ENCODE data around the gene HOXA3.

HOXA3 gene

GRCh38 chr7:27115221-27116026, 37.0 kb downstream of the HOXA3 start:
- DNase-seq (ENCODE audit: low read depth in 2 of 2), result no peak

DNA sequence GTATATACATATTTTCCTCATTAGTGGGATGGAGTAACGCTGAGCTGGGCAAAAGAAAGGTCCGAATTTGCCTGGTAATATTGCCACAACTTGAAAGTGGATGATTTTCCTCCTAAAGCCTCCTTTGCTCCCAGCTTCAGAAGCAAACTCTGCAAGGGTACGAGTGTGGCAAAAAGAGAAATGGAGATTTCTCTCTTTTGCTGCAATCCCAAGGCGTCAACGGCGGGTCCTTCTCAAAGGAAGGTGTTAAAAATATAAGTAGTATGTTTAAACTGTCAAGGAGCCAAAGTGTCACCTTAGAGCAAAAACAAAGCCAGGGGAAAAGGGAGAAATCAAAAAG, 37.5 kb downstream of the HOXA3 start:
- DNase-seq (ENCODE audit: low read depth in 2 of 2), result no peak

- DNase-seq (ENCODE audit: low read depth in 2 of 2), result no peak
Observed at GRCh38 chr7:27113991-27114769, 38.2 kb downstream of the HOXA3 start.

DNA sequence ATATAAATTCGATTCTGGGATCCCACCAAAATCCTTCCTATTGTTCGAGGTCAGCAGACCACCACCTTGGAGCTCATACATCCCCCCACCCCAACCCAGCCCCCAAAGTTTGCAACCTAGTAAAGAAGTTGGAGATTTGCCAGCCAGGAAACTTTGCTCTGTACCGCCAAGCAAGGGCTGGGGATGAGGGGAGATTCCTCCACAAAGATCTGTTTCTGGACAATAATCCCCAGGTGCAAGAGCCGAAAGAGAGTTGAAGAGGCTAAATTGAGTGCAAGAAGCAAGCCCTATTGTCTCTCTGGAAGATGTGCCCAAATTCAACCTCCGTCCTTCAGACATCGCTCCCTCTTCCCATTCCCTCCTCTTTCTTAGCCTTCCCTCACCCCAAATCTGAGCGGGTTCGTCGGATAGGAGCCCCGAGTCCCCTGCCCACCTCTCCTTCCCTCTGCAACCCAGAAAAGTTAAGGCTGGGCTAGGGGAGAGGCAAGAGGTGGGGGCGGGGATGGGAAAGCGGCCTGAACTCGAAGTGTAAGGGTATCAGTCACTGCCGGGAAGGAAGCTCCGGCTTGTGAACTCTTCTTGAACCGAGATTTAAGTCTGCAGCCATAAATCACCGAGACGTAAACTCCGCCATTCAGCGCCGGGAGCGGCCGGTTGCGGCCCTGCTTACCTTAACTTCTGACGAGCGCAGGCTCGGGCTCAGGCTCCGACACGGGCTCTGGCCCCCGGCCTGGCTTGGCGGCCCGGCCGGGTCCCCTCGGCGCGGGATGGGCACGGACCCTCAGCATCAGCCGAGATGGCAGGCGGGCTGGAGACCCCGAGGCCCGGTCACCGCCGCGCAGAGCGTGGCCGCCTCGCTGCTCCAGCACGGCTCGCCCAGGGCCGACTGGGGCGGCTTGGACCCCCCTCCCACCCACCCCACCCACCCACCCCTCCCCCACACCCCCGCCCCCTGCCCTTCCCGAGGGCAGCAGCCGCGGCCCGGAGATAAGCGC, 39.1 kb downstream of the HOXA3 start:
- no peak for DNase-seq (ENCODE audit: low read depth in 2 of 2)

- no peak for DNase-seq (ENCODE audit: low read depth in 2 of 2)
Observed at GRCh38 chr7:27112361-27112760, 40.0 kb downstream of the HOXA3 start.

GRCh38 chr7:27111751-27112277, 40.6 kb downstream of the HOXA3 start:
- no peak for DNase-seq (ENCODE audit: low read depth in 2 of 2)

DNA sequence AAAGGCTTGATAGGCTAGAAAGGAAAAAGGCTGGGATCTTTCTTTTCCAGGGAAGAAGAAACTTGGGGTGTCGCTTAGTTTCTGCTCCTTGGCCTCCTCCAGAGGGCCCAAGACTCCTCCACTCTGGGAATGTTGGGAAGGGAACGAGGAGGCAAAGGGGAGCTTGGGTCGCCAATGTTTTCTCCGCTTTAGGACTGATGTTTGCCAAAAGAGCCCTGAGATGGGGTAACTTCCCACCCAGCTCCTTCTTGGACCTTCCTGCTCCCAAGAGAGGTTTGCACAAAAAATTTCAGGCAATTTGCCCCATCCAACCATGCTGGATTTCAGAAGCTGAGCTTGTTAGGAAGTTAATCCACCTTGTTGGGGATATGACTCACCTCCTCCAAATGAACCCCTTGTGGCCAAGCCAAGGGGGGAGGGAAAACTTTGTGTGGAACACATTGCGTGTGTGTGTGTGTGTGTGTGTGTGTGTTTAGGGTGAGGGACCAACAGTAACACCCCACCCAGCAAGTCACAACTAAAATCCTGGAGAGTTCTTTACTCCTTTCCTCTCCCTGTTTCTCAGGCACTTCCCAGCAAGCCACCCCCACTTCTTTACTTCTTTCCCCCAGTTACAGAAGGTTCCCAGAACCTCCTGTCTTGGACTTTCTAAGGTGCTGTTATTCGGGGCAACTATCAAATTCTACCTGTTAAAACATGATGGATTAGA, 41.2 kb downstream of the HOXA3 start:
- DNase-seq (ENCODE audit: low read depth in 2 of 2), result no peak

GRCh38 chr7:27110186-27111031, 42.0 kb downstream of the HOXA3 start:
- DNase-seq (ENCODE audit: low read depth in 2 of 2), result no peak

GRCh38 chr7:27109466-27110185, 42.8 kb downstream of the HOXA3 start:
- no peak for DNase-seq (ENCODE audit: low read depth in 2 of 2)

GRCh38 chr7:27108390-27109127, 43.8 kb downstream of the HOXA3 start:
- no peak for DNase-seq (ENCODE audit: low read depth in 2 of 2)

GRCh38 chr7:27107391-27108381, 44.7 kb downstream of the HOXA3 start:
- no peak for DNase-seq (ENCODE audit: low read depth in 2 of 2)

GRCh38 chr7:27106901-27107240, 45.5 kb downstream of the HOXA3 start:
- DNase-seq (ENCODE audit: low read depth in 2 of 2), result no peak

DNA sequence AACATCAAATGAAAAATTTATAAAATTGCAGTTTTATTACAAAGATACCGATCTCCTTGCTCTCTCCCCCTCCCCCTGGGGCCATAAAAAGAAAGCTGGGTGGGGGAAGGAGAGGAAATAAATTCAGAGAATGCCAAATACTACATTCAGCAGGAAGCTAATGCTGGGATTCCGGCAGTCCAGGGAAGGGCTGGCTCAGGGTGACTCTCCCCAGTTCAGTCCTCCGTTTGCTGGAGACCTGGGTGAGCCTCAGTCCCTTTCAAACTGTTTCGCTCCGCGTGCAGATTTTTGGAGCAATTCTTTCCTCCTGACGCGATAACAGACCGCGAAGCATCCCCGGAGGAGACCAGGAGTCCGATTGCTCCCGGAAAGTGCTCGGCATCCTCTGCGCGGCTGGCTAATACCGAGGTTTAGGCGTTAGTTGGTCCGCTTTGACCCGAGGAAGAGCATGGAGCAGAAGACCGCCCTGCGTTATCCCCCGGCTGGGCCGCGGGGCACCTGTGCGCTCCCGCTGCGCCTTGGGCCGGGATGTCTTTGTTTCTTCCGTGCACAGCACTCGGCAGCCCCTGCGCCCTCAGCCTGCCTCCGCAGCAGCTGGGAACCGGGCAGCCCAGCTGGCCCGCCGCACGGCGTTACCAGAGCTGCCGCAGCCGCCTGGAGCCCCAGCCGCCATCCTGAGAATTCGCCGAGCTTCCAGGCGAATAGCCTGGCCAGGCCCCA, 46.0 kb downstream of the HOXA3 start:
- DNase-seq (ENCODE audit: low read depth in 2 of 2), result no peak

DNA sequence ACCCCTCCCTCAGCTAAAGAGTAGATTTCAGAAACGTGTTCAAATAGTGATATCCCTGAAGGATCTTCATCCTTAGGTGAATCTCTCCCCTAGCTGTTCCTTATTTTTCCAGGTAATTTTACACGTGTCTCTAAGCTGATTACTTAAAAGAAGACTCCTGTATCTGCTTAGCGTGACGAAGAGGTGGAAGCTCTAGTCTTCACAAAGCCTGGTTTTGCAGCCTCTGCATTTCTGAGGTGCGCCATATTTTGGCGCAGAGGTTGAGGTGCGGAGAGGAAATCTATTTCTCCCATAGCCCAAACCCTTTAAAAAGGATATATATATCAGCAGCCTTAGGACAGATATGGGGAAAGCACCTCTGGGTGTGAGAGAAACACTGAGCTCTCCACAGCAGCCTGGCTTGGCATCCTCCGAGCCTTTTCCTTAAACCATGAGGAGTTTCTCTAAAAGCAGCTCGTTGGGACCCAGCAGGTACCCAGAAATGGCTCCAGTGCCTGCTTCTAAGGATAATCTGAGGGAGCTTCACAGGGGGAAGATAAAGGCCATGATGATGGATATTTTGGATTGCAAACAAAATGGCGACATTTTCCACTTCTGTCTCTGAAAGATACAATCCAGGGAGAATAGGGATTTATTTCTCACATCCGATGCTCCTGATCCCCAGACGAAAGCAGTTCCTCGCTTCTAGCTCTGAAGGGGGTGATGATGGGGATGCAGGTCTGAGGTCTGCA, 46.9 kb downstream of the HOXA3 start:
- no peak for DNase-seq (ENCODE audit: low read depth in 2 of 2)

DNA sequence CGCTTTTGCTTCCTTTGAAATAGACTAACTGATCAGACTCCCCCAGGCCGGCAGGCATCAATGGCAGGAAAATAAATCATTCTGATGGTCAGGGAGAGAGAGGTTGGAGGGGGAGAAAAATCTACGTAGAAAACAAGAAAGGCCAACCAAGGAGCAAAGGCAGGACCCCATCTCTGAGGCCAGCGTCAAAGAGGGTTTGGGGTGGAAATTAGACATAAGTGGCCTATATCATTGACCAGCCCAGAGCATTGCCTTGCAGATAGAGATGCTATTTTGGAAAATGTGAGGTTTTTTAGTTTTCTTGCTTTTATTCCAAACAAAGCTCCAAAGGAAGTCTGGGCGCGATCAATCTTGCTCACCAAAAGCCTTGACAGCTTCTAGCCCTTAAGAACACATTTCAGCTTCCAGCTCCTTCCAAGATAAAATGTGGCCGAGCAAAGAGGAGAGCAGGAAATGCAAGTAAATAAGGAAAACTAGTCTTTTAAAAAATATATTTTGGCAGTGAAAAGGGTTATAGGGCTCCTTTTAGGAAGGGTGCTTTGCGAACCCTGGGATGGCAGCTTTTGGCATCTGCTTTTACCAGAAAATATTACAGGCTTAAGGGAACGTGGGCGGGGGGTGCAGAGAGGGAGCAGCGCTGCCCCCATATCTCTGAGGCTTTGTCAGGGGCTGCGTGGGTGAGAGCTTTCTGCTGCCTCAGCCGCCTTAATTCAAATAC, 47.9 kb downstream of the HOXA3 start:
- DNase-seq (ENCODE audit: low read depth in 2 of 2), result no peak
